Lung microvascular endothelial cell (primary cell): ENCODE measurements around the gene ECHDC3. TPM values are rescaled to one million over a fixed set of nuclear protein-coding genes. Genes with fewer than 3 reads are reported as not detected.

ENCODE experiments used
- DNase-seq, 2 donors: peaks; one replicate each; pipeline versions ENCODE4 v3.0.0 to v3.0.0-alpha.2; 2010; ENCODE audit warnings: low read depth in 2 of 2
- total RNA-seq: library from RNA; depleted of rRNA; stranded (reverse); fragments of >200 nt; gene quantifications from 2 replicates; pipeline ENCODE4 v1.2.1, GENCODE V29; 2014

Gene ECHDC3
- total RNA-seq, 1 donor from 2014 or later = 34.5 TPM

DNA sequence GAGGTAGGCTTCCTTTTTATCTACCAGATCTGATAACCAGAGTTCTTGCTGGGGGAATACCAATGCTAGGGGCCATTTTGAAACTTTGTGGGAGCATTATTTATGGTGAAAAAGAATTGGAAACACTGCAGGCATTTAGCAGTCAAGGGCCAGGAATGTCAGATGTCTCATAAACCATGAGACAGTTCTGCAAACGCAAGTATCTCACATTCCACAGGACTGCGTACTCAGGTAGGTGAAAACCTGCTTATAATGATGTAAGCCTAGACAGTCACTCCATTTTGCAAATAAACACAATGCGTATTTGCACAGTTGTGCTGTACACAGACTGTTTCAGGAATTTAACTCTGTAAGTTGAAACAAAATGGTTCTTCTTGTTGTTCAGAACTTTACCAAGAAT, 33.9 kb downstream of the ECHDC3 start:
- no peak for DNase-seq

GRCh38 chr10:11781114-11781513, 38.9 kb downstream of the ECHDC3 start:
- DNase-seq = no peak

DNA sequence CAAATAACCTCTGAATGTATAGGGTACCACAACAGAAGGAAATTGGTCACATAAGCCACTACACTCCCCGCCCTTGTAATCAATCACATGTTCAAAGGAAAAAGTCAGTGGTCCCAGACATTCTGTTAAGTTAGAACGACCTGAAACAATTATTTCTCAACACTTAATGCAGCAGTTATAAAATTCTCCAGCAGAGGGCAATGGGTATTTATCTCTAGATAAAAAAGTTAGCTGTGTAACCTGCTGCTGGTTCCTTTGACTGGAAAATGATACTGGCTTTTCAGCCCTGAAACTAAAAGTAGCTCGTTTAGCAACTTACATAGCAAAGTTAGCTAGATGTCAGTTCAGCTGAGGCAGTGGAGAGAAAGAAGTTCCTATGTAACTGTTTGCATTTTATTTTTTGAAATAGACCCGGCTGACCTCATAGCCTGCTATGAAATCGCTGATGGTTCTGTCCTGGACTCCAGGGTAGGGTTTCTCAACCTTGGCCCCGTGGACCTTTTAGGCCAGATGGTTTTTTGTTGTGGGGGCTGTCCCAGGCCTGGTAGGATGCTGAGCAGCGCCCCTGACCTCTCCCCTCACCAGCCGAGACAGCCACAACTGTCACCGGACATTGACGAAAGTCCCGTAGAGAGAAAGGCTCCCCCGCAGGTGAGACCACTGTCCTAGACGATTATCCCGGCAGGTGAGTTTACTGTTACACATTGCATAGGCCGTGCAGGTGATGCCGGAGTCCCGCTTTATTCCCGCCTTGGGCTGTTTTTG, 40.8 kb downstream of the ECHDC3 start:
- peak; percentile 62 to 71 for DNase-seq

- DNase-seq = no peak
Observed at GRCh38 chr10:11783558-11783865, 41.3 kb downstream of the ECHDC3 start.

- no peak for DNase-seq
Observed at GRCh38 chr10:11787374-11787773, 45.2 kb downstream of the ECHDC3 start.

GRCh38 chr10:11787846-11788245, 45.7 kb downstream of the ECHDC3 start:
- no peak for DNase-seq

DNA sequence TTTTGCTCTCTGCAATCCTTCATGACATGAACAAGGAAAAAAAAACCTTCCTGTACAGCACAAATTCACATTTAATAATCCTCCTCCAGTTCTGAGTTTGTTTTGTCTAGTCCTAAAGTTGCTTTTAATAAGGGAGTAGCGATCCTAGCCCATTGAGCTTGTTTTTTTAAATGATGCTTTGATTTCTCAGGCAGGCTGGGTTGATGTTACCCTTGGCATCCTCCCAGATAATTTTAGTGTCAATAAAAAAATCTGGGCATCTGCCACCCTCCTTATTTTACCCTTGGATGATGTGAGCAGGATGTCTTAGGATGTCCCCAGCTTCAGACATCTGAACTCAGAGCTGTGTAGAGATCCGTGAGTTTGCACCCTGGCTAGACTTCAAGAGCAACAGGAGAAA, 47.1 kb downstream of the ECHDC3 start:
- no peak for DNase-seq

GRCh38 chr10:11789956-11790355, 47.8 kb downstream of the ECHDC3 start:
- DNase-seq = no peak

DNA sequence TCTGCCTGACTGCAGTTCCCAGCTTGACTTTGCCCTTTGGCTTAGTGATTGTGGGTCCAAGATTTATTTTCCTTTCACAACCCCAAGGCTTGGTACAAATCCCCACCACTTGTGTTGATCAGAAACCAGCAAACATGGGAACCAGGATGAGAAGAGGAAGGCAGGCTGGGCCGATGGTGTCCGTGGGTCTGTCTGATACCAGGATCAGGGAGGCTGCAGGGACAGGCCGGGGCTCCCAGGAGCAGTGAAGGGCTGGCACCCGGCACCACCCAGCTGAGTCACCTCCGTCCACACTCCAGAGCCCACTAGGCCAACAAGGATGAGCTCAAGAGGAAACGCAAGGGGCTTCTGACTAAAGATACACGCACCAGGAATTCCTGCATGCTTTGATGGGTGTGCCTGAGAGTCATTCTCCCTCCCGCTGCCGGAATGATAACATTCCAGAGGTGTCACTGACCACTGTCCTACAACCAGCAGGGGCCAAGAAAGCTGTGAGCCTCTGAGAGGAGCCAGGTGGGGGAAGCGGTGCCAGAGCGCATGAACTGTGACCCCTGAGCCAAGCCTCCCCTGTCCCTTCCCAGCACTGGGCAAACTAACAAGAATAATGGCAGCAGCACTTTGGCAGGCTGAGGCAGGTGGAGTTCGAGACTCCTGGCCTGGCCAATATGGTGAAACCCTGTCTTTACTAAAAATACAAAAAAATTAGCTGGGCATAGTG, 51.7 kb downstream of the ECHDC3 start:
- peak; percentile 37 to 70 for DNase-seq

GRCh38 chr10:11794566-11794965, 52.4 kb downstream of the ECHDC3 start:
- DNase-seq = no peak

DNA sequence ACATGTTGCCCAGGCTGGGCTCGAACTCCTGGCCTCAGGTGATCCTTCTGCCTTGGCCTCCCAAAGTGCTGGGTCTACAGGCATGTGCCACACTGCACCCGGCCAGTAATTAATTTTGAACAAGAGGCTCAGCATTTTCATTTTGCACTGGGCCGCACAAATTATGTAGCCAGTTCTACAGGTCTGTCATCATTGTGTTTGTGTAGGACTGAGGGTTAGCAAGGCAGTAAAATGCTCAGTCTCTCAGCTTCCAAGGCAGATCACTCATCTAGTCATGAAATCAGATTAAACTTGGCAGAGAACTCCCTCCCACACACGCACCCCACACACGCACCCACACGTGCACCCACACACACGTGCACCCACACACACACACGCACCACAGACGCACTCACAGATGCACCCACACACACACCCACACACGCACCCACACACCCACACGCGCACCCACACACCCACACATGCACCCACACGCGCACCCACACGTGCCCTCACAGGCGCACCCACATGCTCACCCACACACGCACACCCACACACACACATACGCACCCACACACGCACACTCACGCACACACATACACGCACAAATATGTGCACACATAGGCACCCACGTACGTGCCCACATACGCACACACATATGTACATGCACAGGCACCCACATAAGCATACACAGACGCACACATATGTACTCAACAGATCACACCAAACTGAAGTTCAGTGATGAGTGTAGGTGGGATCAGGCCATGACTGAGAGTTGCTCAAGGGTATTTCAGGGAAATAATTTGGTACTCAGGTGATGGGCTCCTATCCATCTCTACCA, 53.1 kb downstream of the ECHDC3 start:
- no peak for DNase-seq

DNA sequence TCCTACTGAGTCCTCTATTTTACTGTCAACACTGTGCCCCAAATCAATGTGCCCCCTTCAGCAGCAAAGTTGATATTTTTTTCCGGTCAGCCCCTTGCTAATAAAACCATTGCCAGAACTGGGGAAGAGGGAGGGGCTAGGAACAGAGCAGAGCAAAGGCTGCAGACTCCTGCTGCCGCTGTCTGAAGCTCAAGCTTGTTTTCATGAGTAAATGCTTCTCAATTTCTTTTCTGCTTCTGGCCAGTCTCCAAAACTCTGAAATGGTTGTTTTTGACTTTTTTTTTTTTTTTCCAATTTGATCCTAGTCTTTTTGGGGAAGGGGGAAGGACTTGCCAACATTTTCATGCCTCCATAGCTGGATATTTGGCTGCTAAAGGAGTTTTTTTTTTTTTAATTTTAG, 54.3 kb downstream of the ECHDC3 start:
- DNase-seq = no peak

GRCh38 chr10:11797281-11797680, 55.1 kb downstream of the ECHDC3 start:
- DNase-seq = no peak

GRCh38 chr10:11797847-11798633, 55.9 kb downstream of the ECHDC3 start:
- no peak for DNase-seq

GRCh38 chr10:11798845-11799735, 56.9 kb downstream of the ECHDC3 start:
- DNase-seq = peak in 1 of 2 donors; percentile 83

- DNase-seq = no peak
Observed at GRCh38 chr10:11799736-11800080, 57.5 kb downstream of the ECHDC3 start.

DNA sequence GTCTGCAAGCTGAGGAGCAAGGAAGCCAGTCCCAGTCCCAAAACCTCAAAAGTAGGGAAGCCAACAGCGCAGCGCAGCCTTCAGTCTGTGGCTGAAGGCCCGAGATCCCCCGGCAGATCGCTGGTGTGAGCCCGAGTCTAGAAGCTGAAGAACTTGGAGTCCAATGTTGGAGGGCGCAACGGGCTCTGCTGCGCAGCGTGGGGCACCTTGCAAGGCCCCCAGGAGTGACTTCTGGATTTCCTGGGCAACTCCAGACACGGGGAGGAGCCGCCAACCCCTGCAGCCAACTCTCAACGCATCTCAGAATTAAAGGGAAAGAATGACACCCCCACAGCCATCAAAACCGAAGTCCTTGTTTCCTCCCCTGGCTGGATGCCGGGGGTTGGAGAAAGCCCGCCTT, 62.2 kb downstream of the ECHDC3 start:
- DNase-seq = no peak

GRCh38 chr10:11805792-11806191, 63.6 kb downstream of the ECHDC3 start:
- DNase-seq = no peak

DNA sequence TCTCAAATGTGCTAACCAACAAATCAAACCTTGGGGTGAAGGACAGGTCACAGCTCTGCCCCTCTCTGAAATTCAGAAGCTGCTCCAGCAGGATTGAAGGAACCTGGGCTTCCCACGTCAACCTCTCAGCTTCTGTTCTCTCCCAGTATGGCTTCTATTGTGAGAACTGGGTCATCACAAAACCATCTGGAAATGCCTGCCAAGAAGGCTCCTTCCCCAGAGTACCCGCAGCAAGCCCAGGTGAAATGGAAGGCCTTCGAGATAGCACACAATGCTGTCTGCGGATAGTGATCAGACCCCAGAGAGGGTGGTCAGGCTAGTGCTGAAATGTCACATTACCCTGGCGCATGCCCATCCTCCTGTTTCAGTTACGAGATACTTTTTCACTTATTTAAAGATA, 64.5 kb downstream of the ECHDC3 start:
- DNase-seq = no peak

DNA sequence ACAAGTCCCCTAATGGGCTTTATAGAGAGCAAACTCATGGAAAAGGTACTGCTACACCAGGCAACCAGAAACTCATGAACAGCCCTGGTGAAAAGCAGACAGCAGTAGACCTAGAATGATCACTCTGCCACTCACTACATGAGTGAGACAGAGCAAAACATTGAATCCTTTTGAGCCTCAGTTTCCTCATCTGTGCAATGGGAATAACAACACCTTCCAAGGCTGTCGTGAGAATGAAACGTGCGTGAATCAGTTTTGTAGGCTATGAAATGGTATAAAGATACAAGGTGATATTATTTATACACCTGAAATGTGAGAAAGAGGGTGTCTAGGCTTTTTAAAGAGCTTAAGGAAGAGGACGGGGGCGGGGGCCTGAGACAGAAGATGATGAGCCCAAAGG, 66.6 kb downstream of the ECHDC3 start:
- no peak for DNase-seq

- DNase-seq = peak; percentile 15 to 36
Observed at GRCh38 chr10:11810313-11810766, 68.2 kb downstream of the ECHDC3 start.
